Ecto neural progenitor cell (in vitro differentiated cells): ENCODE results near the gene CLCN1.
A peak's percentile ranks its signal among the peaks of the same experiment; 100 is the strongest.

Experiments
- DNase-seq: peaks from one replicate; pipeline ENCODE4 v3.0.0-alpha.2; 2018; ENCODE audit warnings: low spot score

The CLCN1 gene

GRCh38 chr7:143363016-143363937 is 47.4 kb downstream of the CLCN1 start:
- no peak for DNase-seq

- no peak for DNase-seq
Observed at GRCh38 chr7:143367972-143368371, 52.1 kb downstream of the CLCN1 start.

GRCh38 chr7:143368387-143368786 is 52.5 kb downstream of the CLCN1 start:
- DNase-seq = no peak

- no peak for DNase-seq
Observed at GRCh38 chr7:143369678-143370651, 54.1 kb downstream of the CLCN1 start.

- DNase-seq = no peak
Observed at GRCh38 chr7:143372070-143372469, 56.2 kb downstream of the CLCN1 start.

GRCh38 chr7:143373255-143373794 is 57.4 kb downstream of the CLCN1 start:
- no peak for DNase-seq

DNA sequence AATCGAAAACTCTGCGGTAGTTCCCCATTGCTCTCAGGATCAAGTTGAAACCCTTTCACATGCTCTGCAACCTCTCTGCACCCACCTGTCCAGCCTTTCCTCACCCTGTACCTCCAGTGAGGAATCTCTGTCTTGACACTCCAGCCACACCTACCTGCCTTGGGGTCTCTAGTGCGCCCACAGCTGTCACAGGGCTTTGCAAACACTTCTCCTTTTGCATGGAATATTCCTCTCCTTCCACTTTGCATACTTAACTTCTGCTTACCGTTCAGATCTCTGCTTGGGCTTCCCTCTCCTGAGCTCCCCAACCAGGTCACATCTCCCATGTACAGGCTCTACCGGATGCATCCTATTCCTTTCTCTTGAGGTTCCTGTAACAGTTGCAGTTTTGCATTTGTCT is 58.6 kb downstream of the CLCN1 start:
- no peak for DNase-seq

GRCh38 chr7:143375298-143376034 is 59.6 kb downstream of the CLCN1 start:
- no peak for DNase-seq

GRCh38 chr7:143376396-143376795 is 60.5 kb downstream of the CLCN1 start:
- no peak for DNase-seq

DNA sequence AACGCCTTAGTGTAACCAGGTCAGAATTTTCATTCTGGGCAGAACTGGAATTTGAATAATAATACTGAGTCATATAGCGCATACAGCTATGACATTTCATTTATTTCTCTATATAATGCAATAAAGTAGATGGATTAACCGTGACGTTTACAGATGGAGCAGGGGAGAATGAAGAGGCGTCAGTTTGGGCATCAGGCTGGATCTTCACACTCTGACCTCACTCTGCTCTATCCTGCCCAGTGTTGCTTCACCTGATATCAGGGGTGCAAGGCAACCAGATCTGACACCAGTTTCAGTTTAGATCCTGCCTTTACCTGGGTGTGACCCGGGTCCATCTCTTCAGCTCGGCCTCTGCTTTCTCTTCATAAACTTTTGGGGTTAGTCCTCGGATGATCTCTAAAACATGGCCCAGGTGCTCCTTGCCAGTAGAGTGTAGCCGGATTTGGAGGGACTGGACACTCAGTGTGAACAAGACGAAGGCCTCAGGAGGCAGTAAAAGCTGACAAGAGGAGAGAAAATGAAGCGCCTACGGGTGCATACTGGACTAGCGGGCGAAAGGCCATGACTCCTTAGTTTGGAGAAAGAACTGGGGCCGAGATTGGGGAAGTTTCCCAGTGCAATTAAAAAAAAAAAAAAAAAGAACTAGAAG is 63.8 kb downstream of the CLCN1 start:
- DNase-seq = no peak

GRCh38 chr7:143380260-143380645 is 64.3 kb downstream of the CLCN1 start:
- DNase-seq = peak; percentile 90

- peak; percentile 94 for DNase-seq
Observed at GRCh38 chr7:143380646-143381426, 64.9 kb downstream of the CLCN1 start, which contains the start of gene ZYX. ZYX (plus strand) TSS chr7:143381345; CDS start chr7:143381572, 227 bp downstream.

GRCh38 chr7:143381427-143382125 is 65.7 kb downstream of the CLCN1 start:
- DNase-seq = no peak

DNA sequence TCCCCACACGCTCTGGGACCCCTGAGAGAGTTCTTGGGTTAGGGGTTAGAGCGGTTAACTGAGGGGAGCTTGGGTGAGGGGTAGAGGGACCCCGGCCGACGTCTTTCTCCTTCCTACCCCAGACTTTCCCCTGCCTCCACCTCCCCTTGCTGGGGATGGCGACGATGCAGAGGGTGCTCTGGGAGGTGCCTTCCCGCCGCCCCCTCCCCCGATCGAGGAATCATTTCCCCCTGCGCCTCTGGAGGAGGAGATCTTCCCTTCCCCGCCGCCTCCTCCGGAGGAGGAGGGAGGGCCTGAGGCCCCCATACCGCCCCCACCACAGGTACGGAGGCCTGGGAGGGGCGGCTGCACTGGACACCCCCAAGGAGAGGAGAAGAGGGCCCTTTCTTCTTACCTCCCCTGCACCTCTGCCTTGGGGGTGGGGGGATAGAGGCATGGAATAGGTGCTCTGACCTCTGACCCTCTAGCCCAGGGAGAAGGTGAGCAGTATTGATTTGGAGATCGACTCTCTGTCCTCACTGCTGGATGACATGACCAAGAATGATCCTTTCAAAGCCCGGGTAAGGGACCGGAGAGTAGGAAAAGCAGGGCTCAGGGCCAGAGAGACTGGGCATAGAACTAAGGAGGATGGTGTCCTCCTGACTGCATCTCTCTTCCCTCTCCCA is 66.3 kb downstream of the CLCN1 start:
- no peak for DNase-seq

GRCh38 chr7:143382791-143383641 is 67.1 kb downstream of the CLCN1 start:
- no peak for DNase-seq

- no peak for DNase-seq
Observed at GRCh38 chr7:143383642-143383957, 67.7 kb downstream of the CLCN1 start.

DNA sequence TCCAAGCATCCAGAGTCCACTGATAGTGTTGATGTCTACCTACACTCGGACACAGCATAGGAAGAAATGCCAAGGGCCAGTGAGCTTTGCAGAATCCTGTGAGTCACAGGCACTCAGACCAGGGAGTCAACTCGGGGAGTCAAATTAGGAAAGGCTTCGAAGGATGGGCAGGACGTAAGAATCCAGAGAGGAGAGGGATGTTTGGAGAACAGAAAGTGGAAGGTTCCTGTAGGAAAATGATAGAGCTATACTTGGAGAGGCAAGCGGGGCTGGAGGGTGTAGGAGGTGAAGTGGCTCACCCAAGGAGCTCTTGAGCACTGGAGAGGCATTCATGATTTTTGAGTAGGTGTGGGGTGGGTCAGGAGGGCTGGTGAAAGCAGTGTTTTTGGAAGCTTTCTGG is 68.2 kb downstream of the CLCN1 start:
- DNase-seq = no peak
